HG03280 (cell line): ENCODE results near the gene TNK2.
A peak's percentile ranks its signal among the peaks of the same experiment; 100 is the strongest.

Experiments used
- ATAC-seq: cut with Tn5 transposase; IDR thresholded peaks from one replicate; pipeline ENCODE4 v1.9.1; 2021; ENCODE audit warnings: mild to moderate bottlenecking, moderate library complexity; ENCODE audit not compliant: unreplicated experiment

The TNK2 gene

GRCh38 chr3:195900436-195901355, 7.7 kb downstream of the TNK2 start:
- no peak for ATAC-seq

GRCh38 chr3:195899701-195900435, 8.5 kb downstream of the TNK2 start:
- no peak for ATAC-seq

GRCh38 chr3:195897853-195898415, 10.4 kb downstream of the TNK2 start:
- no peak for ATAC-seq

GRCh38 chr3:195897081-195897852, 11.1 kb downstream of the TNK2 start:
- no peak for ATAC-seq

- peak; percentile 6 for ATAC-seq
Observed at GRCh38 chr3:195896361-195897080, 11.8 kb downstream of the TNK2 start.

GRCh38 chr3:195895861-195896360, 12.4 kb downstream of the TNK2 start:
- ATAC-seq = peak; percentile 43

GRCh38 chr3:195895078-195895860, 13.1 kb downstream of the TNK2 start:
- ATAC-seq = peak; percentile 59

GRCh38 chr3:195893916-195894465, 14.4 kb downstream of the TNK2 start:
- ATAC-seq = no peak

- no peak for ATAC-seq
Observed at GRCh38 chr3:195893516-195893915, 14.8 kb downstream of the TNK2 start.

- no peak for ATAC-seq
Observed at GRCh38 chr3:195893044-195893395, 15.3 kb downstream of the TNK2 start.

- ATAC-seq = no peak
Observed at GRCh38 chr3:195892105-195893043, 16.0 kb downstream of the TNK2 start.

GRCh38 chr3:195891431-195892104, 16.8 kb downstream of the TNK2 start:
- no peak for ATAC-seq

GRCh38 chr3:195889870-195890295, 18.5 kb downstream of the TNK2 start:
- ATAC-seq = no peak

GRCh38 chr3:195888981-195889869, 19.1 kb downstream of the TNK2 start:
- no peak for ATAC-seq

GRCh38 chr3:195888311-195888761, 20.0 kb downstream of the TNK2 start:
- ATAC-seq = no peak

GRCh38 chr3:195887670-195888069, 20.7 kb downstream of the TNK2 start:
- no peak for ATAC-seq
